ENCODE data around the gene FOXC2.

DNA sequence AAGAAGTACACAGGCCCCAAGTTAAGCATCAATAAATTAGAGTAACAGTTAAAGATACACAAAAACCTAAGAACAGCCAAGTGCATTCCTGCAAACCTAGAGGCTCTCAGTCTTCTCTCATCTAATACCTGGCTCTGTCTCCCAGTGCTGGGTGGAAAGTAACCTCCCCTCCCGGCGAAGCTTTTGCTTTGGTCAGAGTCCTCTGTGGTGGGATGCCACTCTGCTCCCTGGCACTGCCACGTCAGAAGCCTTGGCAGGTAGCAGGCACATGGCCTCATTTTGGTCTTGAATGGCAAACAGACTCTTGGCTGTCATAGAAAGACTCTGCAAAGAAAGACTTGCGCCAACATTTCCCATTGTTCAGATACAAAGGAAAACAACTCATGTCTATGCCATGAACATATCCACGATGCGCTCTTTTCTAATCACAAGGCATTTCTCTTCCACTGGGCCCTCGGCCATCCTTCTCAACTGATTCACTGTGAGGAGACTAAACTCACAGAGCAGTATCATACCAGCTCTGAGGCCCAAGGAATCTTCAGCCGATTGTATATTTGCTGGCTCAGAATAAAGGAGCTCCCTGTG, 32.8 kb upstream of the FOXC2 start:
- TF ChIP-seq CTCF (IDR thresholded peaks at IDR 0.05; ENCODE audit: extremely low read depth in 1 of 2, insufficient read depth in 1 of 2, low read depth in 1 of 2, low read length in 2 of 2) (no peak), EZH2 (IDR thresholded peaks at IDR 0.05; ENCODE audit: borderline replicate concordance, low read depth, low read length, severe bottlenecking) (no peak), POLR2AphosphoS5 (IDR thresholded peaks at IDR 0.05; ENCODE audit: insufficient read depth, low read depth, low read length) (no peak), MAX (IDR thresholded peaks at IDR 0.05; ENCODE audit: insufficient read depth, insufficient read length) (no peak)

All from endothelial cell of umbilical vein (primary cell).